CD4-positive, alpha-beta memory T cell (primary cell): ENCODE measurements around the gene BRI3. TPM values are rescaled to one million over a fixed set of nuclear protein-coding genes. Genes with fewer than 3 reads are reported as not detected.
A peak's percentile ranks its signal among the peaks of the same experiment; 100 is the strongest.

Experiments
- CTCF ChIA-PET: fragments of 350-600 bp; sonication (Branson Sonifier 250); formaldehyde crosslinking; loops from one replicate; lab custom pipeline; 2021; ENCODE audit warnings: inconsistent platforms; ENCODE audit not compliant: partially characterized antibody; lab: Charles Lee
- POLR2A ChIA-PET: fragments of 350-600 bp; sonication (Branson Sonifier 250); formaldehyde crosslinking; loops from one replicate; lab custom pipeline; 2021; ENCODE audit not compliant: partially characterized antibody; lab: Charles Lee
- DNase-seq, 5 donors: peaks; one replicate each; pipeline versions ENCODE4 v3.0.0 to v3.0.0-alpha.2; 2020 to 2022; ENCODE audit warnings: mixed read lengths in 1 of 5
- H3K27ac ChIP-seq: one replicate; pipeline ENCODE4 v1.7.0; 2013; ENCODE audit warnings: low read depth, low read length
- H3K27me3 ChIP-seq: 2 replicates; pipeline ENCODE4 v1.7.0; 2013; ENCODE audit warnings: mild to moderate bottlenecking, low read length, moderate library complexity; ENCODE audit not compliant: insufficient read depth
- H3K36me3 ChIP-seq: 2 replicates; pipeline ENCODE4 v1.7.0; 2013; ENCODE audit warnings: mild to moderate bottlenecking, low read length, moderate library complexity; ENCODE audit not compliant: insufficient read depth
- H3K4me1 ChIP-seq: 2 replicates; pipeline ENCODE4 v1.7.0; 2013; ENCODE audit warnings: mild to moderate bottlenecking, low read length, moderate library complexity; ENCODE audit not compliant: insufficient read depth
- H3K4me3 ChIP-seq, 2 donors: one replicate each; pipeline ENCODE4 v1.7.0; 2013; ENCODE audit warnings: low read length in 2 of 2, mild to moderate bottlenecking in 1 of 2
- H3K9me3 ChIP-seq, 2 donors: one replicate each; pipeline ENCODE4 v1.7.0; 2013; ENCODE audit warnings: low read length in 2 of 2, control low read depth in 1 of 2; ENCODE audit not compliant: control insufficient read depth in 1 of 2
- H3K27ac Mint-ChIP-seq, 7 donors: one replicate each; pipeline ENCODE4 v1.8.0; 2020 to 2021; ENCODE audit warnings: mixed read lengths in 7 of 7, mild to moderate bottlenecking in 6 of 7, inconsistent platforms in 3 of 7, moderate library complexity in 3 of 7
- H3K27me3 Mint-ChIP-seq, 2 donors: one replicate each; pipeline ENCODE4 v1.8.0; 2020 to 2021; ENCODE audit warnings: mixed read lengths in 2 of 2
- H3K36me3 Mint-ChIP-seq, 2 donors: one replicate each; pipeline ENCODE4 v1.8.0; 2020 to 2021; ENCODE audit warnings: mixed read lengths in 2 of 2, inconsistent platforms in 1 of 2, mild to moderate bottlenecking in 1 of 2
- H3K4me1 Mint-ChIP-seq, 4 donors: one replicate each; pipeline ENCODE4 v1.8.0; 2020 to 2021; ENCODE audit warnings: mixed read lengths in 4 of 4, mild to moderate bottlenecking in 1 of 4
- H3K4me3 Mint-ChIP-seq, 8 donors: one replicate each; pipeline ENCODE4 v1.8.0; 2020 to 2021; ENCODE audit warnings: mixed read lengths in 8 of 8, mild to moderate bottlenecking in 7 of 8, moderate library complexity in 6 of 8, inconsistent platforms in 3 of 8
- H3K9me3 Mint-ChIP-seq, 8 donors: one replicate each; pipeline ENCODE4 v1.8.0; 2020 to 2021; ENCODE audit warnings: mixed read lengths in 8 of 8, mild to moderate bottlenecking in 5 of 8, inconsistent platforms in 3 of 8, moderate library complexity in 1 of 8
- intact Hi-C: fragments of 100-400 bp; cut with micrococcal nuclease; formaldehyde crosslinking; loops from one replicate; pipeline ENCODE4 v1.15.1; 2023
- polyA plus RNA-seq, 2 donors: library from polyadenylated mRNA; unstranded; fragments of 300-500 nt; fragmentation: Illumina TruSeq; gene quantifications; one replicate each; pipeline ENCODE4 v1.2.3, GENCODE V29; 2021
- total RNA-seq, 2 experiments: library from RNA; stranded (reverse); gene quantifications; one replicate each; pipeline ENCODE4 v1.2.3, GENCODE V29; 2021

BRI3 gene
- total and polyA plus RNA-seq, 4 experiments from 2014 or later = 14.6 to 80.4 (median 46.4) TPM

- CTCF ChIA-PET = interaction anchor here (0.8 to 1.4 kb wide), 2 partner anchors 12 to 18 kb away, joined by 3 to 4 read pairs; no protein-coding TSS in a partner anchor
- no peak overlapping the region for H3K27ac Mint-ChIP-seq
- H3K4me1 ChIP-seq = no peaks in the 10 kb centered on the region
- POLR2A ChIA-PET = no interaction called here
- H3K4me3 ChIP-seq = no peak overlapping the region
- no peaks in the 10 kb centered on the region for H3K27me3 ChIP-seq
- peaks cover 3 to 12% of the 10 kb centered on the region in 2 donors for H3K36me3 Mint-ChIP-seq
- H3K27me3 Mint-ChIP-seq = no peaks in the 10 kb centered on the region
- H3K27ac ChIP-seq = no peak overlapping the region
- no peak for DNase-seq
- H3K9me3 ChIP-seq = no peaks in the 10 kb centered on the region
- H3K4me1 Mint-ChIP-seq = peaks cover 0 to 7% (median 4%) of the 10 kb centered on the region in 4 donors
- intact Hi-C loops = loop anchor here (5.0 kb wide), 1 partner anchor 135 kb away; the partner anchor contains the start of gene BAIAP2L1
- no peaks in the 10 kb centered on the region for H3K36me3 ChIP-seq
- no peaks in the 10 kb centered on the region for H3K9me3 Mint-ChIP-seq
- no peak overlapping the region for H3K4me3 Mint-ChIP-seq
These were observed 14.6 kb upstream of the BRI3 start for GRCh38 chr7:98266840-98267239.

DNA sequence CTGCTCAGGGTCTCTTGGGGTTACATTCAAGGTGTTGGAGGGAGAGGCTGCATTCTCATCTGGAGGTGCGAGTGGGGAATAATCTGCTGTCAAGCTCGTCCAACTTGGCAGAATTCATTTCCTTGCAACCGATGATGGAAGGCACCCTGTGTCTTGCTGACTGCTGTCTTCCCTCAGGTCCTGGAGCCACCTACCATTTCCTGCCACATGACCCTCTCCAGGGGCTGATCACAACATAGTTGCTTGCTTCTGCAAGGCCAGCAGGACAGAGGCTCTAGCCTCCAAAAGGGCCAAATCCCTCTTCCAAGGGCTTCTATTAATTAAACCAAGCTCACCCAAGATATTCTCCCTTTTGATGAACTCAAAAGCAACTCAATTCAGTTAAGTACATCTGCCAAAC is 14.2 kb upstream of the BRI3 start:
- POLR2A ChIA-PET = no interaction called here
- CTCF ChIA-PET = interaction anchor here (0.8 to 1.4 kb wide), 2 partner anchors 11 to 18 kb away, joined by 3 to 4 read pairs; no protein-coding TSS in a partner anchor

GRCh38 chr7:98276241-98276761 is 5.2 kb upstream of the BRI3 start:
- intact Hi-C loops = no loop called here
- H3K27me3 Mint-ChIP-seq = no peaks in the 10 kb centered on the region
- no peak overlapping the region for H3K4me3 Mint-ChIP-seq
- ChIA-PET POLR2A (interaction anchor here (1.1 kb wide), 1 partner anchor 25 kb away, joined by 3 read pairs; no protein-coding TSS in a partner anchor), CTCF (no interaction called here)
- Histone ChIP-seq H3K27me3 (no peaks in the 10 kb centered on the region), H3K9me3 (no peaks in the 10 kb centered on the region), H3K27ac (no peak overlapping the region), H3K4me1 (peaks cover 6% of the 10 kb centered on the region), H3K4me3 (no peak overlapping the region), H3K36me3 (no peaks in the 10 kb centered on the region)
- H3K9me3 Mint-ChIP-seq = no peaks in the 10 kb centered on the region
- H3K27ac Mint-ChIP-seq = no peak overlapping the region
- peaks cover 0 to 3% of the 10 kb centered on the region in 2 donors for H3K36me3 Mint-ChIP-seq
- H3K4me1 Mint-ChIP-seq = peaks cover 0 to 12% (median 1%) of the 10 kb centered on the region in 4 donors
- DNase-seq = no peak

More for the DNA sequence above, 14.2 kb upstream of the BRI3 start:
- H3K27me3 Mint-ChIP-seq = no peaks in the 10 kb centered on the region
- Histone ChIP-seq H3K27me3 (no peaks in the 10 kb centered on the region), H3K27ac (no peak overlapping the region), H3K9me3 (no peaks in the 10 kb centered on the region), H3K36me3 (no peaks in the 10 kb centered on the region), H3K4me3 (no peak overlapping the region), H3K4me1 (no peaks in the 10 kb centered on the region)
- no peak overlapping the region for H3K4me3 Mint-ChIP-seq
- H3K36me3 Mint-ChIP-seq = peaks cover 0 to 11% of the 10 kb centered on the region in 2 donors
- intact Hi-C loops = loop anchor here (5.0 kb wide), 1 partner anchor 135 kb away; the partner anchor contains the start of gene BAIAP2L1
- no peak for DNase-seq
- peak overlapping the region in 3 of 7 donors; percentile 4 to 66 (median 28) for H3K27ac Mint-ChIP-seq
- peaks cover 0 to 7% (median 4%) of the 10 kb centered on the region in 4 donors for H3K4me1 Mint-ChIP-seq
- no peaks in the 10 kb centered on the region for H3K9me3 Mint-ChIP-seq

DNA sequence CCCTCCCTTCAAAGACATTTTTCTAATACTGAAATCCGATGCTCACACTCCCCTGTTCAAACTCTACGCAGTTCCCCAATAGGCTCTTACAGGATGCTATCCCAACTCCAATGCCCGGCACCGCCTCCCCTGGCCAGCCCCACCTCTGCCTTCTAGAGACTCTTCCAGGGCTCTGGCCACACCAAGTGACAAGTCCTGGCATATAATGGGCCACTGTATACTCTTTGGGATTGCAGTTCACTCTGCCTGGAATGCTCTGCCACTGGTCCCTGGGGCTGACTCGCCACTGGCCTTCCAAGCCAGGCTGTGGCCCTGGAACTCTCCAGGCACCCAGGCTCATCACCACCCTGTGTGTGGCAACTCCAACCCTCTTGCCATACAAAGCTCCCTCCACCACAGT is 3.1 kb upstream of the BRI3 start:
- no peaks in the 10 kb centered on the region for H3K27me3 ChIP-seq
- intact Hi-C loops = no loop called here
- no peaks in the 10 kb centered on the region for H3K27me3 Mint-ChIP-seq
- H3K4me3 Mint-ChIP-seq = no peak overlapping the region
- H3K9me3 ChIP-seq = no peaks in the 10 kb centered on the region
- H3K36me3 Mint-ChIP-seq = peaks cover 0 to 6% of the 10 kb centered on the region in 2 donors
- H3K27ac Mint-ChIP-seq = peak overlapping the region in 1 of 7 donors; percentile 42
- peaks cover 7 to 24% (median 12%) of the 10 kb centered on the region in 4 donors for H3K4me1 Mint-ChIP-seq
- no peak overlapping the region for H3K27ac ChIP-seq
- peaks cover 21% of the 10 kb centered on the region for H3K4me1 ChIP-seq
- no peaks in the 10 kb centered on the region for H3K9me3 Mint-ChIP-seq
- H3K36me3 ChIP-seq = no peaks in the 10 kb centered on the region
- ChIA-PET CTCF (interaction anchor here (1.8 kb wide), 1 partner anchor 11 kb away, joined by 4 read pairs; no protein-coding TSS in a partner anchor), POLR2A (no interaction called here)
- no peak for DNase-seq
- no peak overlapping the region for H3K4me3 ChIP-seq

DNA sequence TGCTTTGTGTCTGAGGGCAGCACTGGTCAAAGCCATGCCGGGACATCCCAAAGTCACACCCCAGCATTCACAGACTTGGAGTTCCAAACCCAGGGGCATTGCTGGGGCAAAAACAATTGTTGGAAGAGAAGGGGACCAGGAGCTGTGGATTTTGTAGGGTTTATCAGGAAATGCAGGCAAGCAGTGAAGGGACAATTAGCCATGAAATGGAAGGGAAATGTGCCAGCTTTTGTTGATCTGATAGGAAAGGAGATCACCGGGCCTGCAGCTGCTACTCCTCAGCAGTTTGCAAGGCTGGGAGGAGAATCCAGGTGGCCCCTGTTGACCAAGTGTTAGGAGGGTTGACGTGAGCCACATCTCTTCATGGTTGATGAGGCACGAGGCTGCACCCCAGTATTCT is 2.5 kb upstream of the BRI3 start:
- Mint-ChIP-seq H3K4me3 (peak overlapping the region in 1 of 8 donors; percentile 21), H3K27ac (peak overlapping the region in 1 of 7 donors; percentile 83), H3K4me1 (peaks cover 8 to 25% (median 15%) of the 10 kb centered on the region in 4 donors), H3K36me3 (peaks cover 0 to 6% of the 10 kb centered on the region in 2 donors), H3K27me3 (no peaks in the 10 kb centered on the region), H3K9me3 (no peaks in the 10 kb centered on the region)
- Histone ChIP-seq H3K9me3 (no peaks in the 10 kb centered on the region), H3K4me3 (no peak overlapping the region), H3K36me3 (no peaks in the 10 kb centered on the region), H3K27me3 (no peaks in the 10 kb centered on the region), H3K4me1 (peaks cover 26% of the 10 kb centered on the region), H3K27ac (no peak overlapping the region)
- ChIA-PET CTCF (interaction anchor here (1.8 kb wide), 1 partner anchor 12 kb away, joined by 4 read pairs; no protein-coding TSS in a partner anchor), POLR2A (interaction anchor here (1.1 kb wide), 1 partner anchor 8 kb away, joined by 3 read pairs; no protein-coding TSS in a partner anchor)
- intact Hi-C loops = no loop called here
- no peak for DNase-seq

GRCh38 chr7:98280296-98280695 is 1.2 kb upstream of the BRI3 start:
- peaks cover 40% of the 10 kb centered on the region for H3K4me1 ChIP-seq
- no peaks in the 10 kb centered on the region for H3K27me3 Mint-ChIP-seq
- ChIA-PET POLR2A (interaction anchor here (0.6 to 4.5 kb wide), 6 partner anchors 9 to 47 kb away, joined by 3 to 71 read pairs (median 3); partner anchors contain the start of gene TECPR1), CTCF (interaction anchor here (1.6 kb wide), 2 partner anchors 12 to 15 kb away, joined by 4 to 5 read pairs; no protein-coding TSS in a partner anchor)
- intact Hi-C loops = loop anchor here (1.0 to 10.0 kb wide), 4 partner anchors 77 to 1163 kb away; partner anchors contain the start of genes ASNS, LMTK2 and SDHAF3
- peak overlapping the region; percentile 85 to 93 (median 88) for H3K4me3 Mint-ChIP-seq
- H3K4me1 Mint-ChIP-seq = peaks cover 10 to 35% (median 26%) of the 10 kb centered on the region in 4 donors
- peak overlapping the region; percentile 73 to 81 for H3K4me3 ChIP-seq
- H3K36me3 Mint-ChIP-seq = peaks cover 0 to 6% of the 10 kb centered on the region in 2 donors
- no peaks in the 10 kb centered on the region for H3K36me3 ChIP-seq
- peak overlapping the region; percentile 66 for H3K27ac ChIP-seq
- H3K27me3 ChIP-seq = no peaks in the 10 kb centered on the region
- H3K9me3 Mint-ChIP-seq = no peaks in the 10 kb centered on the region
- H3K27ac Mint-ChIP-seq = peak overlapping the region; percentile 75 to 92 (median 84)
- no peak for DNase-seq
- no peaks in the 10 kb centered on the region for H3K9me3 ChIP-seq
